Thyroid gland (tissue), 4 donors: ENCODE results near the gene CA5A. TPM values are rescaled to one million over a fixed set of nuclear protein-coding genes. Genes with fewer than 3 reads are reported as not detected.
"Not testable (repeated sequence)": the region's sequence is repeated elsewhere in the genome, so short reads cannot be mapped to it uniquely, and the experiment has no call there.

Source experiments
- DNase-seq, 2 donors: peaks; one replicate each; pipeline ENCODE4 v3.0.0-alpha.2; 2019
- H3K27ac ChIP-seq, 3 donors: fragments of 200-600 bp; sonication (generic); 1 replicate in 2 of 3; 2 replicates in 1 of 3; pipeline ENCODE4 v1.5.1; 2016 to 2019; ENCODE audit warnings: mild to moderate bottlenecking in 1 of 3, moderate library complexity in 1 of 3
- H3K27me3 ChIP-seq: fragments of 200-600 bp; sonication (generic); one replicate; pipeline ENCODE4 v1.5.1; 2019
- H3K36me3 ChIP-seq, 2 donors: fragments of 200-600 bp; sonication (generic); one replicate each; pipeline ENCODE4 v1.5.1; 2016 to 2019
- H3K4me1 ChIP-seq, 2 donors: fragments of 200-600 bp; sonication (generic); one replicate each; pipeline ENCODE4 v1.5.1; 2017 to 2019
- H3K4me3 ChIP-seq, 3 donors: fragments of 200-600 bp; sonication (generic); replicated peaks in 1 of 3; 1 replicate in 2 of 3; 2 replicates in 1 of 3; pipeline ENCODE4 v1.5.1; 2016; ENCODE audit warnings: mild to moderate bottlenecking in 1 of 3
- H3K9me3 ChIP-seq: fragments of 200-600 bp; sonication (generic); one replicate; pipeline ENCODE4 v1.5.1; 2017
- CTCF ChIP-seq, 6 experiments: fragments of 200-600 bp in 3 of 6; fragments of 450-650 bp in 3 of 6; sonication (generic) in 3 of 6; IDR thresholded peaks; one replicate each; pipeline ENCODE4 v1.5.1; 2016 to 2019; ENCODE audit warnings: antibody characterized with exemption in 6 of 6, mild to moderate bottlenecking in 2 of 6, inconsistent platforms in 1 of 6, moderate library complexity in 1 of 6
- POLR2A ChIP-seq, 2 donors: fragments of 450-650 bp; IDR thresholded peaks; one replicate each; pipeline ENCODE4 v1.6.1; 2017; ENCODE audit warnings: antibody characterized with exemption in 2 of 2, mild to moderate bottlenecking in 2 of 2, moderate library complexity in 1 of 2
- WGBS, 2 donors: methylation state at CpG; one replicate each; pipeline ENCODE4 v1.1.5; 2017; 5-methylcytosine and 5-hydroxymethylcytosine counted together
- intact Hi-C: fragments of 100-400 bp; cut with DNase I; formaldehyde crosslinking; loops from one replicate; pipeline ENCODE4 v1.15.1; 2023
- total RNA-seq, 4 donors: library from RNA; depleted of rRNA; stranded (reverse); fragments of >200 nt; gene quantifications; one replicate each; pipeline ENCODE4 v1.2.3, GENCODE V29; 2016

The CA5A gene
- total RNA-seq, 4 donors from 2014 or later, result not detected

GRCh38 chr16:87864331-87864989 lies 71.9 kb downstream of the CA5A start:
- TF ChIP-seq CTCF (IDR thresholded peaks at IDR 0.05), result no peak
- TF ChIP-seq POLR2A (IDR thresholded peaks at IDR 0.05), result no peak
- Histone ChIP-seq H3K4me1 (peaks cover 0 to 6% of the 10 kb centered on the region in 2 donors), H3K27ac (no peak overlapping the region), H3K36me3 (no peaks in the 10 kb centered on the region), H3K4me3 (no peak overlapping the region), H3K9me3 (no peaks in the 10 kb centered on the region), H3K27me3 (no peaks in the 10 kb centered on the region)
- 86 to 90% methylated on average over 15 of the region's 15 CpGs for WGBS, 2 donors
- DNase-seq, result no peak
- intact Hi-C loops, result no loop called here

- H3K27ac ChIP-seq, DNase-seq, H3K9me3 ChIP-seq, H3K4me3 ChIP-seq, H3K27me3 ChIP-seq, H3K36me3 ChIP-seq, H3K4me1 ChIP-seq, intact Hi-C loops: not testable (repeated sequence)
- WGBS, 2 donors, result 89 to 98% methylated on average over 8 to 9 of the region's 9 CpGs
Measured at GRCh38 chr16:87863327-87863635, 73.0 kb downstream of the CA5A start.

- H3K27me3 ChIP-seq, H3K9me3 ChIP-seq, H3K4me3 ChIP-seq, H3K4me1 ChIP-seq, intact Hi-C loops, H3K27ac ChIP-seq, H3K36me3 ChIP-seq, DNase-seq: not testable (repeated sequence)
- WGBS, 2 donors, result 93 to 96% methylated on average over 5 to 26 of the region's 26 CpGs
Measured at GRCh38 chr16:87862597-87863326, 73.6 kb downstream of the CA5A start.

- H3K27me3 ChIP-seq, DNase-seq, H3K9me3 ChIP-seq, H3K4me3 ChIP-seq, H3K4me1 ChIP-seq, H3K27ac ChIP-seq, H3K36me3 ChIP-seq, intact Hi-C loops: not testable (repeated sequence)
- 93 to 96% methylated on average over 4 to 13 of the region's 18 CpGs for WGBS, 2 donors
Measured at GRCh38 chr16:87861300-87862099, 74.8 kb downstream of the CA5A start.

- no peak for TF ChIP-seq CTCF (IDR thresholded peaks at IDR 0.05)
- TF ChIP-seq POLR2A (IDR thresholded peaks at IDR 0.05), result no peak
- no peak overlapping the region for H3K27ac ChIP-seq
- DNase-seq, result no peak
- H3K4me1 ChIP-seq, result no peaks in the 10 kb centered on the region
- H3K27me3 ChIP-seq, result no peaks in the 10 kb centered on the region
- no peaks in the 10 kb centered on the region for H3K36me3 ChIP-seq
- no peaks in the 10 kb centered on the region for H3K9me3 ChIP-seq
- no peak overlapping the region for H3K4me3 ChIP-seq
- 70 to 73% methylated on average over 23 to 25 of the region's 26 CpGs for WGBS, 2 donors
- intact Hi-C loops, result no loop called here
Measured at GRCh38 chr16:87860553-87861299, 75.6 kb downstream of the CA5A start.

GRCh38 chr16:87858151-87858993 lies 78.0 kb downstream of the CA5A start:
- H3K4me1 ChIP-seq, result peaks cover 7 to 13% of the 10 kb centered on the region in 2 donors
- H3K4me3 ChIP-seq, H3K9me3 ChIP-seq, H3K36me3 ChIP-seq, H3K27ac ChIP-seq, H3K27me3 ChIP-seq: not testable (repeated sequence)
- DNase-seq, result peak; percentile 65 to 69
- 55 to 59% methylated on average over 23 to 24 of the region's 27 CpGs for WGBS, 2 donors
- intact Hi-C loops, result loop anchor here (10.0 kb wide), 1 partner anchor 56 kb away; no protein-coding TSS in a partner anchor
